Activated CD8-positive, alpha-beta memory T cell treated with anti-CD3 and anti-CD28 coated beads, Interleukin-2, amount 50 U/mL, for 48 hours (primary cell): ENCODE data around the gene SMC5.
"Not testable (repeated sequence)": the region's sequence is repeated elsewhere in the genome, so short reads cannot be mapped to it uniquely, and the experiment has no call there.

Experiments
- DNase-seq: peaks from one replicate; pipeline ENCODE4 v3.0.0-alpha.2; 2020

SMC5 gene

GRCh38 chr9:70278305-70278704 lies 19.5 kb downstream of the SMC5 start:
- no peak for DNase-seq

DNA sequence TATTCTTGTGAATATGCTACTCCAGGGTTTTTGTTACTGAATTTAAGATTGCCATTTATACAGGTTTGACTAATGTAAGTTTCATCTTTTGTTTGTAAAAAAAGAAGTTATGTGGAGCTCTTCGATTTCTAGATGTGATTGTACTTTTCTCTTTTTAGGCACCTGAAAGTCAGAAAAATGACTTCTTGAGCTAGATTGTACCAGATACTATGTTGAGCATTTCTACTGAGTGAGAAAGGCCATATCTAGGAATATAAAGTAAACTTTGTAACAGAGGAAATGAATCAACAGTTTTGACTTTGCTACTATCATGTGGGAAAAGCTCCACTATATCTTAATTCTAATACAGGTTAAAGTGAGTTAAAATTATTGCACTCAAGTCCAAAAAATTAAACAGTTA lies 25.1 kb downstream of the SMC5 start:
- DNase-seq: no peak

GRCh38 chr9:70285246-70285645 lies 26.5 kb downstream of the SMC5 start:
- no peak for DNase-seq

GRCh38 chr9:70285981-70286598 lies 27.3 kb downstream of the SMC5 start:
- DNase-seq: no peak

DNA sequence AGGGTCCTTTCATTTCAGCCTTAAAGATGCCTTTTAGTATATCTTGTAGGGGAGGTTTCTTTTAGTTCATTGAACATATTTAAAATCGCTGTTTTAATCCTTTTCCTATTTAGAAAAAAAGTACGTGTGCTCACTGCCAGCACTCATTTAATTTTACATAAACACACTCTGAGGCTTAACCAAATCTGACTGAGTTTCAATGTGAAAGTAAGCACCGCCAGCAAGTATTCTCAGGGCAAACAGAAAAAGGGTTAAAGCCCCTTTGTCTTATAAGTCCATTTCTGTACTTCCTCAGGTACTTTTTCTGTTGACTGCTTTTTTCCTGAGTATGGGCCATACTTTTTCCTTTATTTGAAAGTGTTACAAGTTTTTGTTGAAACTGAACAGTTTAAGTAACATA lies 31.8 kb downstream of the SMC5 start:
- no peak for DNase-seq

- DNase-seq: no peak
Observed at GRCh38 chr9:70291446-70291845, 32.7 kb downstream of the SMC5 start.

GRCh38 chr9:70292253-70292652 lies 33.5 kb downstream of the SMC5 start:
- DNase-seq: no peak

DNA sequence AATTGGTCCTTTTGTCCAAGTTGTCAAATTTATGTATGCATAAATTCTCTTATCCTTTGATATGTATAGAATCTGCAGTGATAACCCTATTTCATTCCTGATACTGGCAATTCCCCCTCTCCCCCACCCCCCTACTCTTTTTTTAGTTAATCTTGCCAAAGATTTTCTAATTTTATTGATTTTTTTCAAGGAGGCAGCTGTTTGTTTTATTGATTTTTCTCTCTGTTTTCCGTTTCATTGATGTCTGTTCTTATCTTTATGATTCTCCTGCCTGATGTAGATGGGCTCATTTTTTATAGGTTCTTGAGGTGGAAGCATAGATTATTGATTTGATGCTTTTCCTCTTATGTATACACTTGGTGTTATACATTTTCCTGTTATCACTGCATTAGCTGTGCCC lies 34.4 kb downstream of the SMC5 start:
- DNase-seq: no peak

- DNase-seq: no peak
Observed at GRCh38 chr9:70297141-70297540, 38.4 kb downstream of the SMC5 start.

- no peak for DNase-seq
Observed at GRCh38 chr9:70298245-70298771, 39.5 kb downstream of the SMC5 start.

GRCh38 chr9:70303268-70303667 lies 44.5 kb downstream of the SMC5 start:
- DNase-seq: no peak

- no peak for DNase-seq
Observed at GRCh38 chr9:70304810-70305209, 46.0 kb downstream of the SMC5 start.

- no peak for DNase-seq
Observed at GRCh38 chr9:70315389-70315788, 56.6 kb downstream of the SMC5 start.

DNA sequence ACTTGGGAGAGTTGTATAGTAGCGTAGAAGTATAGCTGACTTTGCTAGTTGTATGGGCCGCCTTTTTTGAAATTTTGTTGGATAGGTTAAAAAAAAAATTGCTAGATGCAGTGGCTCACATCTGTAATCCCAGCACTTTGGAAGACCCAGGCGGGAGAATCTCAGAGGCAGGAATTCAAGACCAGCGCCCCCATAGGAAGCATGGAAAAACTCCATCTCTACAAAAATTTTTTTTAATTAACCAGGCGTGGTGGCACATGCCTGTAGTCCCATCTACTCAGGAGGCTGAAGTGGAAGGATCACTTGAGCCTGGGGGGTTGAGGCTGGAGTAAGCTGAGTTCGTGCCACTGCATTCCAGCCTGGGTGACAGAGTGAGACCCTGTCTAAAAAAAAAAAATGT lies 59.2 kb downstream of the SMC5 start:
- no peak for DNase-seq

GRCh38 chr9:70322096-70322495 lies 63.3 kb downstream of the SMC5 start:
- no peak for DNase-seq

DNA sequence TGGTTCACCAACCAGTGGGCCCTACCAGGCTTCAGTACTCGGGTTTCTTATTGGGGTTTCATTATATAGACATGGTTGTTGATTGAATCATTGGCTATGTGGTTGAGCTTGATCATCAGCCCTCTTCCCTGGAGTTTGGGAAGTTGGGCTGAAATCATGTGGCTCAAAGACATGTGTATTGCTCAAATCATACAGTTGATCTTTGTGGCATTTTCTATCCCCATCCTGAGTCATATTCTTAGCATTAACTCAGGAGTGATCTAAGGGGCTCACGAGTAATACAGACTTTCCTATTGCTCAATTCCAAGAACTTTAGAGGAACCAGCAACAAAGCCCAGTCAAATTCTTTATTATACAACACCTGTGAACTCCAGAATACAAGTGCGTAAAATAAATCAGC lies 66.2 kb downstream of the SMC5 start:
- no peak for DNase-seq

GRCh38 chr9:70328625-70329024 lies 69.8 kb downstream of the SMC5 start:
- not testable (repeated sequence) for DNase-seq

DNA sequence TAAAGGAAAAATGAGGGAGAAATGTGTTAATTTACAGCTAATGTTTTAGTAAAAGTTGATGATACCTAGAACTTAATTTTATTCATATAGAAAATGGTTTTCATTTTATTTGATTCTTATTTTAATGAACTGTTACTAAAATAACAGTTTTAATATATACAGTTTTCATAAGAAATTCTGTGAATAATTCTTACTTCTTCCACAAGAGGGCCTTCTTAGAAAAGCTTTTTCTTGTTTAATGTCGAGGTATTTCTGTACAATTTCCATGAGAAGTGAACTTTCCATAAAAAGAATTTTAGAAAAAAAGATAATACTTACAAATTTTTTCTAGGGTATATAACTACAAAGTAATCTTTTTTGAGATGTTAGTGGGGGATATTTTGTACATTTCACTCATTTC lies 81.8 kb downstream of the SMC5 start:
- no peak for DNase-seq

GRCh38 chr9:70347046-70347445 lies 88.3 kb downstream of the SMC5 start:
- DNase-seq: no peak

GRCh38 chr9:70352356-70352755 lies 93.6 kb downstream of the SMC5 start:
- no peak for DNase-seq

DNA sequence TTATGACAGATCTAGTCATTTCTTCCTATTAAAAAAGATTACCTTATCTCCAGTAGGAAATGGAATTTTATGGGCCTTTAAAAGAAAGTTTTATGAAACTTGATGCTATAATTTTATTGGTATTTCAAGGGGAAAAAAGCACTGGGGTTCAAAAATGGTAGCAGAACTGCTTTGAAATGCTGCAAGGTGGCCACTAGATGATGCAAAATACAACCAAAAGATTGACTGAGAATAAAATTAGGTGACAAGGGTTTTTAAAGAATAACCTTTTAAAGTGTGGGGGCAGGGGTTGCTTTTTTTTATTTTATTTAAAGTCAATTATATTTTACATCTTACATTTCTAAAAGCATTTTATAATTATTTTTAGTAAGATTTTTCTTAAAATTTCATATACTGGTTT lies 94.0 kb downstream of the SMC5 start:
- DNase-seq: no peak

- no peak for DNase-seq
Observed at GRCh38 chr9:70355801-70356200, 97.0 kb downstream of the SMC5 start.

DNA sequence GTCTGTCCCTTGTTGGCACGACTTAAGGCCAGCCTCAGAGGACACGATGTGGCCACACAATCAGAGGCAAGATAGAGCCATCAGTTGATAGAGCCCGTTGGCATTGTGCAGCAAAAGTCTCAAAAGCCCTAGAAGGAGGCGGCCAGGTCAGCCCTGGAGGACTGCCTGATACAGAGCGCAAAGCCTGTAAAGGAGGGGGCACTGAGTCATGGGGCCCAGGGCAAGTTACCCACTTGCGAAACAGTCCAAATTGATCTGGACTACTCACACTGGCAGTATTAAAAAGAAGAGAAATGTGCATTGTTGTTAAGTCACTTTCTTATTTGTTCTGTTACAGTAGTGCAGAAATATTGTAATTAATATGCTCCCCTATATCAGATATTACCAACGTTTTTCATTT lies 104.2 kb downstream of the SMC5 start:
- no peak for DNase-seq

GRCh38 chr9:70363760-70364159 lies 105.0 kb downstream of the SMC5 start:
- DNase-seq: no peak

DNA sequence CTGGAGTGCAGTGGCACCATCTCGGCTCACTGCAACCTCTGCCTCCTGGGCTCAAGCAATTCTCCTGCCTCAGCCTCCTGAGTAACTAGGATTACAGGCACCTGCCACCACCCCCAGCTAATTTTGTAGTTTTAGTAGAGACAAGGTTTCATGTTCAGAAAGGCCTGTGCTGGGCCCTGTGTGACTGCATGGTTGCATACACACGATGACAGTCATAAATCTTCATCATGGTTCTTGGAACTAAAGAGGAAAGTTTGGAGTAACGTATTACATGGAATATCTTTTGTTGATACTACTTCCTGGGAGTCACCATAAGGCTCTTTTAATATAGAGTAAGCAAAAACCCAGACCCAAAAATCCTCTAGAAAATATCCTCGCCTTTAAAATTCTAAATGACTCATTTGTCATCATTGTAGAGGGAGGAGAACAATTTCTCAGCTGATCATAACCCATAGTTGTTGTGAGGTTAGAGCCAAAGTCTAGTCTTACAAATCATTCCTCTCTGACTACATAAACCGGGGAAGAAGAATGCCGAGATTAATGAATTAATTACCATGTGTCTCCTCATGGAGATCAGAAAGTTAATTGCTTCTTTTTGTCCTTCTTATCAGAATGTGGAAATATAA lies 108.6 kb downstream of the SMC5 start:
- DNase-seq: no peak
